SKM-1 treated with dmso at 0.1 percent for 144 hours (cell line): ENCODE measurements around the gene ADAMTS17.

Experiments
- DNase-seq: peaks from one replicate; lab custom pipeline; 2025; ENCODE audit not compliant: unreplicated experiment; lab: John Stamatoyannopoulos, UW

ADAMTS17 gene

GRCh38 chr15:100279446-100279845, 62.3 kb downstream of the ADAMTS17 start:
- DNase-seq, result no peak

DNA sequence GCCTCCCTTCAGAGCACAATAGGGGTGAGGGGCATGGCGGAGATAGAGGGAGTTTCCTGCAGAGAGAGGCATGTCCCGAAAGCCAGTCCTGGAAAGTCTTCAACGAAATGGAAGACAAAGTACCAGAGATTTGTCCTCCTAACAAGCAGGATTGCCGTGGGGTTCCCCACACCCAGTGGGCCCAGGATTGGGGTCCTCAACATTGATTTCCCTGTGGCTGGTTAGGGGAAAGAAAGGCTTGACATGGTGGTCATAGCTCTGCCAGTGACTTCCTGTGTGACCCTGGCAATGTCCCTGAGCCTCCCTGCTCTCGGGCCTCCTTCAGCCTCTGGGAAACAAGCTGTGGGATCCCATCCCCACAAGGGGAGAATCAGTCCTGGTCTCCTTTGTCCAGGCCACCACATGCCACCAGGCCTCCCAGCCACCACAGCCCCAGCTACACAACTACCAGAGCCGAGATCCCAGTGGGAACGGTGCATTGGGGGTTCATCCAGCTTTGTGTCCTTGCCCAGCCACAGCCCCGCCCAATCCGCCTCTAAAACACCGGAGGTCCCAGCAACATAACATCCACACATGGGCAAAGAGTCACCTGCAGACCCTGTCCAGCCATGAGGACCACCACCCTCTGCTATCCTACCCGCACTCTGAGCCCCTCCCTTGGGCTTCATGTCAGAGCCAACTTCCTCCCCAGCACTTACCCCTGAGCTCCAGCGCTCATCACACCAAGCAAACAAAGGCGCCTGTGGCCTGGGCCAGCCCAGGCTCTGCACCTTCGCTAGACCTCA, 63.0 kb downstream of the ADAMTS17 start:
- DNase-seq, result no peak

- DNase-seq, result no peak
Measured at GRCh38 chr15:100277087-100277855, 64.5 kb downstream of the ADAMTS17 start.

GRCh38 chr15:100276506-100276905, 65.3 kb downstream of the ADAMTS17 start:
- DNase-seq, result no peak

- DNase-seq, result no peak
Measured at GRCh38 chr15:100275641-100276040, 66.1 kb downstream of the ADAMTS17 start.

DNA sequence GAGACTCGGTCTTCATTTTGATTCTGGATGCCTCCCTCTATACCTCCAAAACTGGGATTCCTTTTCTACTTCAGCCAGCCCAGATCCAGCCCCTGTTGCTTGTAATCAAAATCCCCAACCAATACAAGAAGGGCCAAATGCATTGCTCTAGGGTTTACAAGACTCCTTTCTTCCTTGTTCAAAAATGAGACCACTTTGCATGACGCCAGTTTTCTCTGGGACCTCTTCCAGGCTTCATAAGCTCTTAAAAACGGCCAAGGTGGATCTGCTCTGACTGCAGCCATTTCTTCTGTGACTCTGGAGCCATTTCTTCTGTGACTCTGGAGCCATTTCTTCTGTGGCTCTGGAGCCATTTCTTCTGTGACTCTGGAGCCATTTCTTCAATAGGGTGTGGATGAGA, 71.9 kb downstream of the ADAMTS17 start:
- no peak for DNase-seq

DNA sequence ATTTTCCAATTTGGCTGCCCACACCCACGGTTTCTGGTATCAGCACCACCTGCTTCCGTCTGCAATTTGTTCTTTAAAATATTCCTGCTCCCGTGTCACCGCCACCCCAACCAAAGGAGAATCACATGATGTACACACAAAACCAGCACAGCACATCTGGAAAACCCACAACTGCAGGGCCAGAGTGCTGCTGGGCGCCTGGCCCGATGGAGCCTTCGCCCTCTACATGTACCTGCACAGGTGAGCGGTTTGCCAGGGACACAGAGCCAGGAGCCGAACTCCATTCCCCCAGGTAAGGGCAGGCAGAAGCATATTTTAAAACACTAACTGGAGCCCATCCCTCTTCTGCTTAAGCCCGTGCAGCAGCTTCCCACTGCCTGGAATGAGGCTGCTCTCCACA, 75.6 kb downstream of the ADAMTS17 start:
- DNase-seq, result no peak

DNA sequence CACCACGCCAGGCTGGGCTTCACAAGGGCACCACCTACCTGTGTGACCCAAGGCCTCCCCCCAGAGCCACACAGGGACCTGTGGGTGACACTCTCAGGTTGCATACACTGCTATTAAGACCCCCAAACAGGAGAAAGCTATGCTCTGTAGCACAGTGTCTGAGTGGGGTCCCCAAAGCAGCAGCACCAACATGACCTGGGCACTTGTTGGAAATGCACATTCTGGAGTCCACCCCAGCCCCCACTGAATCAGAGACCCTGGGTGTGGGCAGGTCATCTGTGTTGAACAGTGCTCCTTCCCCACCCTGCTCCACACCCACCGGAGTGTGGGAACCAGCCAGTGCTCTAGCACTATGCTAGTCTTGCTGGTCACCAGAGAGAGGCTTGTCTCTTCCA, 76.1 kb downstream of the ADAMTS17 start:
- DNase-seq, result no peak

DNA sequence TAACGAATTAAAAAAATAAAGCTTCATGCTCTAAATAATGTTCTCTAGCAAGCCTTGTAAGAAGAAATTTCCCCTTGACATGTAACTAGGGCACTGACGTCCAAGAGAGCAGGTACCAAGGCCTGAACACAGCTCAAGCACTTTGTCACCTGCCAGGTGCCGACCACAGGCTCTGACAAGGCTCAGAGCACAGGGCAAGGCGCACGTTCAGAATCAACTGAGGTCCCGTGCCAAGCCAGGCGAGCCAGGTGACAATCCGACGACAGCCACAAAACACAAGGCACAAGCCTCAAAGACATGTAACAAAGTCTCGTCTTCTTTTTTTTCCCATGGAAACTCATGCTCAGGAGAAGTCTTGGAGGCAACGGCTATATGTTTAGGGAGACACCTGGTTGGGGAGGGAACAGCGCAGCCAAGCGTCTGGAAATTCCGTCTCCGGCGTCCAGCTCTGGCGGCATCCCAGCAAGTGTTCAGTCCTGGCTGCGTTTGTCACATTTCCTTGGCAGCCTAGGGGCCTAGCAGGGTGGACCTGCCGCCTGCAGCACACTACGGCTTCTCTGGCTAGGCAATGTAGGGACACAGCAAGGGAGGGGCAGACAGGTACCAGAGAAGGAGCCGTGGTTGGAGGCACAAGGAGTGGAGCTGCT, 76.7 kb downstream of the ADAMTS17 start:
- DNase-seq, result no peak

DNA sequence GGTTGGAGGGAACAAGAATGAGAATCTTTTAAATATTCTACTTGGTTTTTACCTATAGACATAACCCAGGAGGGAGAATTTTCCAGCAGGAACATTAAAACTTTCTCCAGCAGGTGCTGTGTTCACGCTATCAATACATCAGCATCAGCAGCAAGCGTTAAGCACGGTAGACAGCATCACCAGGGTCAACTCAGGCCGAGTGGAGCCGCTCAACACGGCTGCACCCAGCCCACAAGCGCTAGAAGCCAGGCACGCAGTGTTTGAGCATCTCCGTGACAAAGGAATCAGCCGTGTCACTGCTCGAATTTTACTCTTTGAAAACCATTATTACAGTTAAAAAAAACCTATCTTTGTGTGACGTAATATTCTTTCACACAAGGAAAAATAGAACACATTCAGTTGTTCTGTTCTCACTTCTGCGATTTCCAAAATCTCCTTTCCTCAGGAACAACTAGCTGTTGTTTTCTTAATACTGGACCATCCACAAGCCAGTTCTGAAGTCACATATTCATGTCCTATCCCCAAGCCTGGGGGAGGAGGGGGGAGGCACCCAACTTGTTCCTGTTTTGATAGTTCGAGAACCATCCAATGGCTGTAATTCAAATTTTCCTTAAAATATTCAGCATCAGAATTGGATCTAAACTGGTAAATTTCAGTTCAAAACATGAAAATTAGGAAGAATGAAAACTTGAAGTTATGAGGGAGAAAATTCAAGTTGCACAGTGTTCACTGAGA, 77.9 kb downstream of the ADAMTS17 start:
- no peak for DNase-seq

DNA sequence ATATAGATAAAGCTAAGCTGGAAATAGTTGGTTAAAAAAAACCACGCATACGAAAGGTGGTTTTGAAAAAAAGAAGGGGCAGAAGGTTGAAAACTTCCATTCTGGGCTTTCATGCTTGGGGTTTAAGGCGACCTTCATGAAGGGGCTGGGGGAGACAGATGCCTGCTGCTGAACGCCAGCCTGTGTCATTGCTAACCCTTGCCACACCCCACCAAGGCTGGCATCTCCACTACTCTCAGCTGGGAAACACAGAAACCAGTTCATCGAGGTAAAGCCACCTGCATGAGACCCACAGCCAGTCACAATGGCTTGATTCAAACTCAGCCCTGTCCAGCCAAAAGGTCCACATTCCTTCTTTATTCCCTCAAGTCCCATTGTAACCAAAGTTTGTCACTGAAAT, 78.7 kb downstream of the ADAMTS17 start:
- no peak for DNase-seq

GRCh38 chr15:100261302-100262240, 80.2 kb downstream of the ADAMTS17 start:
- no peak for DNase-seq

DNA sequence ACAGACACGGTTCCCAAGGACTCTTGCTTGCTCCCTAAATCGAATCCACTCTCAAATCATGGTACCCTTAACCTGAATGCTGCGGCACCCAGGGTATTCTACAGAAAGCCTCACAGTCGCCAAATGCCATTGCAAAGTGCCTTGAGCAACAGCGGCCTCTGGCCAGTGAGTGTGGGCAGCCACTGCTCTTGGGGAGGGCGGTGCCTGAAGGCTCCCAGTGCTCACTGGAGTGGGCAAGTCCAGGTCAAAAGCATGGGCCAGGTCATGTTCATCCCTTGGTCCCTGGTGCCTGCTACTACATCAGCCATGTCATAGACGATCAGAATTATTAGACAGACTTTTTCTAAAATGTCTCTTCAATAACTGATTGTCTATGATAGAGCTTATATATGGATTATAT, 82.5 kb downstream of the ADAMTS17 start:
- no peak for DNase-seq

GRCh38 chr15:100256970-100257650, 84.7 kb downstream of the ADAMTS17 start:
- DNase-seq, result no peak

- DNase-seq, result no peak
Measured at GRCh38 chr15:100256101-100256969, 85.4 kb downstream of the ADAMTS17 start.

DNA sequence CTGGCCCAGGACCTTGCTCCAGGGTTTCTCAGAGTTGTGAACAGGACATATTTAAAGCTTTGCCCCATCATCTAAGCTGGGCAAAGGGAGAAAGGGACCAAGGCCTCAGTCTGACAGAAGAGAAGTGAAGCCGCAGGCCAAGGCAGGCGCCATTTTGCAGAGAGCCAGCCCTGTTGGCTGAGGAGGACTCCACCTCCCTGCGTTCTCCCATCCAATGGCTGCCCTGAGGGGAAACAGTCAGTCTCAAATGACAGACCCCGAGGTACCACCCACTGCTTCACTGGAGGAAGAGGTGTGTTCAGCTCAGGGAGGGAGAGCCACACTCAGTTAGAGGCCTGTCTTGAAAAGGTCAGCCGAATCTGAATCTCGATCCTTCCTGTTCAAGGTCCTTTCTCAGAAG, 86.1 kb downstream of the ADAMTS17 start:
- DNase-seq, result no peak

- DNase-seq, result no peak
Measured at GRCh38 chr15:100254691-100255090, 87.1 kb downstream of the ADAMTS17 start.

- DNase-seq, result no peak
Measured at GRCh38 chr15:100254285-100254684, 87.5 kb downstream of the ADAMTS17 start.

GRCh38 chr15:100253640-100254039, 88.1 kb downstream of the ADAMTS17 start:
- no peak for DNase-seq
